ENCODE data around the gene STAT5B. TPM values are rescaled to one million over a fixed set of nuclear protein-coding genes. Genes with fewer than 3 reads are reported as not detected.

The STAT5B gene
- total RNA-seq, 1 experiment from 2014 or later = 42.9 TPM

DNA sequence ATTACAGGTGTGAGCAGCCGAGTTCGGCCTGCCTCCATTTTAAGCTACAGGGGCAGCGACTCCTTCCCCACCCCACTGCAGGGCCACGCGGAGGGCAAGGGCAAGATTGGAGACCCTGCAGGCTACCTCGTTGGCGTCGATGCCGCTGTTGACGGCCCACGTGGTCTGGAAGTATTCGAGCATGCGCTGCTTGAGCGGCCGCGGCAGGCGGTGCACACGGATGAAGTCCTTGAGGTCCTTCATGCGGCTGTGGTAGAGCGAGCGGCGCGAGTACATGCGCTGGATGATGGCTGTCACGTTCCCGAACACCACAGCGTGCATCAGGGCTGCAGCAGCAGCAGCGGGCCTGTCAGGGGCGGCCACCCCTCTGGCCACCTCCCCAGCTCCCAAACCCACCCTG is 106.8 kb downstream of the STAT5B start:
- H2AK5ac ChIP-seq (ENCODE audit: insufficient read length, low read length) = no peak overlapping the region
- H3K4me2 ChIP-seq (ENCODE audit: insufficient read depth, insufficient read length, low read length) = no peak overlapping the region
- no peak overlapping the region for H4K91ac ChIP-seq (ENCODE audit: insufficient read length, low read depth, low read length)
- Mint-ChIP-seq H3K4me1 (no peaks in the 10 kb centered on the region; a peak in 1 of 4 replicates), H3K36me3 (ENCODE audit: insufficient read depth in 1 of 3, low read depth in 3 of 3) (no peaks in the 10 kb centered on the region), H3K27me3 (ENCODE audit: low read depth) (peaks cover 8% of the 10 kb centered on the region), H3K4me3 (no peak overlapping the region), H3K9me3 (no peaks in the 10 kb centered on the region), H3K27ac (no peak overlapping the region)
- H2AFZ ChIP-seq (ENCODE audit: low read length) = no peak overlapping the region
- H3K23ac ChIP-seq (ENCODE audit: insufficient read length, low read depth, low read length) = no peak overlapping the region
- H2BK120ac ChIP-seq (ENCODE audit: low read depth, low read length, poor library complexity, severe bottlenecking) = no peak overlapping the region
- no peak overlapping the region for H3K4ac ChIP-seq (ENCODE audit: low read depth, low read length)
- no peak overlapping the region for H4K8ac ChIP-seq (replicated peaks; ENCODE audit: insufficient read length, low read depth, low read length)
- no peak overlapping the region for H3T11ph ChIP-seq (ENCODE audit: low read length)
- H3K9ac ChIP-seq (ENCODE audit: extremely low read depth, insufficient read length, low read length) = no peak overlapping the region
- H2BK12ac ChIP-seq (ENCODE audit: insufficient read length, low read depth, low read length) = no peak overlapping the region
- WGBS (ENCODE audit: extremely low coverage, insufficient read length, low lambda C conversion rate) = no CpG with 5 or more reads among the region's 29 CpGs
- H4K5ac ChIP-seq (ENCODE audit: insufficient read length, low read depth, low read length) = no peak overlapping the region
- H3K4me1 ChIP-seq (ENCODE audit: insufficient read depth, low read length) = no peaks in the 10 kb centered on the region
- DNase-seq = no peak
- no peak overlapping the region for H2BK15ac ChIP-seq (ENCODE audit: low read depth, low read length)
- no peaks in the 10 kb centered on the region for H3K23me2 ChIP-seq (ENCODE audit: insufficient read length, low read depth, low read length, poor library complexity, severe bottlenecking)
- H3K14ac ChIP-seq (ENCODE audit: insufficient read depth, low read length) = no peak overlapping the region
- H4K20me1 ChIP-seq (ENCODE audit: control insufficient read depth, insufficient read depth, insufficient read length) = no peaks in the 10 kb centered on the region
- H2BK5ac ChIP-seq (ENCODE audit: insufficient read length, low read length) = no peak overlapping the region
- TF ChIP-seq, protein P1, sequence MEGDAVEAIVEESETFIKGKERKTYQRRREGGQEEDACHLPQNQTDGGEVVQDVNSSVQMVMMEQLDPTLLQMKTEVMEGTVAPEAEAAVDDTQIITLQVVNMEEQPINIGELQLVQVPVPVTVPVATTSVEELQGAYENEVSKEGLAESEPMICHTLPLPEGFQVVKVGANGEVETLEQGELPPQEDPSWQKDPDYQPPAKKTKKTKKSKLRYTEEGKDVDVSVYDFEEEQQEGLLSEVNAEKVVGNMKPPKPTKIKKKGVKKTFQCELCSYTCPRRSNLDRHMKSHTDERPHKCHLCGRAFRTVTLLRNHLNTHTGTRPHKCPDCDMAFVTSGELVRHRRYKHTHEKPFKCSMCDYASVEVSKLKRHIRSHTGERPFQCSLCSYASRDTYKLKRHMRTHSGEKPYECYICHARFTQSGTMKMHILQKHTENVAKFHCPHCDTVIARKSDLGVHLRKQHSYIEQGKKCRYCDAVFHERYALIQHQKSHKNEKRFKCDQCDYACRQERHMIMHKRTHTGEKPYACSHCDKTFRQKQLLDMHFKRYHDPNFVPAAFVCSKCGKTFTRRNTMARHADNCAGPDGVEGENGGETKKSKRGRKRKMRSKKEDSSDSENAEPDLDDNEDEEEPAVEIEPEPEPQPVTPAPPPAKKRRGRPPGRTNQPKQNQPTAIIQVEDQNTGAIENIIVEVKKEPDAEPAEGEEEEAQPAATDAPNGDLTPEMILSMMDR (conservative IDR thresholded peaks at IDR 0.05) = no peak
- no peaks in the 10 kb centered on the region for H3K79me1 ChIP-seq (ENCODE audit: insufficient read depth, low read depth, low read length, poor library complexity, severe bottlenecking)
- H3K79me2 ChIP-seq (ENCODE audit: insufficient read depth, low read length) = no peaks in the 10 kb centered on the region
- H3K56ac ChIP-seq (ENCODE audit: insufficient read length, low read depth, low read length) = no peak overlapping the region
- no peak overlapping the region for H3K27ac ChIP-seq (ENCODE audit: insufficient read length, low read depth, low read length)
- no peak overlapping the region for H2BK20ac ChIP-seq (ENCODE audit: low read depth, low read length, poor library complexity, severe bottlenecking)
- H3K18ac ChIP-seq (ENCODE audit: insufficient read length, low read depth, low read length) = no peak overlapping the region
- H3K27me3 ChIP-seq (ENCODE audit: insufficient read depth, low read length) = no peaks in the 10 kb centered on the region
- no peaks in the 10 kb centered on the region for H3K9me3 ChIP-seq (ENCODE audit: control insufficient read depth, low read depth, low read length)

Data from H9 (cell line).